MCF 10A (cell line): ENCODE data around the gene IGFN1. TPM values are rescaled to one million over a fixed set of nuclear protein-coding genes. Genes with fewer than 3 reads are reported as not detected.

ENCODE experiments used
- BruUV-seq: library from RNA; stranded (reverse); fragments of 400-500 nt; replicated peaks from 2 replicates; lab custom pipeline; 2021; lab: Mats Ljungman, UMichigan
- CTCF ChIA-PET: fragments of 300-600 bp; sonication (Branson Sonifier 250); formaldehyde crosslinking; extraction: SDS; loops from one replicate; lab custom pipeline; 2021; ENCODE audit warnings: antibody characterized with exemption, inconsistent platforms; lab: Yijun Ruan, JAX
- POLR2A ChIA-PET: fragments of 300-600, 350-650 bp; sonication (Branson Sonifier 250); formaldehyde crosslinking; extraction: SDS; loops from one replicate; lab custom pipeline; 2020; ENCODE audit warnings: antibody characterized with exemption, inconsistent platforms; lab: Yijun Ruan, JAX
- DNase-seq: peaks from one replicate; pipeline ENCODE4 v3.0.0-alpha.2; 2018; ENCODE audit not compliant: unreplicated experiment
- H3K27ac Mint-ChIP-seq: one replicate; pipeline ENCODE4 v1.8.0; 2022; ENCODE audit warnings: mild to moderate bottlenecking, low read depth, mixed read lengths; ENCODE audit not compliant: unreplicated experiment
- H3K27me3 Mint-ChIP-seq: one replicate; pipeline ENCODE4 v1.8.0; 2022; ENCODE audit warnings: mixed read lengths; ENCODE audit not compliant: insufficient read depth, unreplicated experiment
- H3K36me3 Mint-ChIP-seq: one replicate; pipeline ENCODE4 v1.8.0; 2022; ENCODE audit warnings: mild to moderate bottlenecking, moderate library complexity, mixed read lengths; ENCODE audit not compliant: insufficient read depth, unreplicated experiment
- H3K4me1 Mint-ChIP-seq: one replicate; pipeline ENCODE4 v1.8.0; 2022; ENCODE audit warnings: mixed read lengths; ENCODE audit not compliant: insufficient read depth, unreplicated experiment
- H3K4me3 Mint-ChIP-seq: one replicate; pipeline ENCODE4 v1.8.0; 2022; ENCODE audit warnings: mild to moderate bottlenecking, moderate library complexity, mixed read lengths; ENCODE audit not compliant: unreplicated experiment
- H3K9me3 Mint-ChIP-seq: one replicate; pipeline ENCODE4 v1.8.0; 2022; ENCODE audit warnings: mixed read lengths; ENCODE audit not compliant: unreplicated experiment
- CTCF ChIP-seq: fragments of 200-600 bp; IDR thresholded peaks from one replicate; pipeline ENCODE4 v1.8.0; 2022; ENCODE audit warnings: antibody characterized with exemption, mild to moderate bottlenecking; ENCODE audit not compliant: unreplicated experiment
- intact Hi-C: fragments of 100-400 bp; cut with micrococcal nuclease; formaldehyde crosslinking; loops from 2 replicates; pipeline ENCODE4 v1.14.1; 2022
- total RNA-seq: library from RNA; stranded (reverse); gene quantifications from 2 replicates; pipeline ENCODE4 v1.2.3, GENCODE V29; 2022

The IGFN1 gene
- total RNA-seq, 1 experiment from 2014 or later = 0.26 TPM

GRCh38 chr1:201205036-201205435 lies 14.4 kb downstream of the IGFN1 start:
- no peak for DNase-seq
- intact Hi-C loops = no loop called here
- CTCF ChIA-PET = interaction anchor here (0.6 to 1.1 kb wide), 2 partner anchors 17 to 67 kb away, joined by 3 read pairs; no protein-coding TSS in a partner anchor
- H3K36me3 Mint-ChIP-seq = no peaks in the 10 kb centered on the region
- H3K27ac Mint-ChIP-seq = no peak overlapping the region
- H3K9me3 Mint-ChIP-seq = no peaks in the 10 kb centered on the region
- H3K27me3 Mint-ChIP-seq = peaks cover 50% of the 10 kb centered on the region
- POLR2A ChIA-PET = no interaction called here
- H3K4me1 Mint-ChIP-seq = no peaks in the 10 kb centered on the region
- no peak for TF ChIP-seq CTCF
- BruUV-seq = no TSS peak
- no peak overlapping the region for H3K4me3 Mint-ChIP-seq

DNA sequence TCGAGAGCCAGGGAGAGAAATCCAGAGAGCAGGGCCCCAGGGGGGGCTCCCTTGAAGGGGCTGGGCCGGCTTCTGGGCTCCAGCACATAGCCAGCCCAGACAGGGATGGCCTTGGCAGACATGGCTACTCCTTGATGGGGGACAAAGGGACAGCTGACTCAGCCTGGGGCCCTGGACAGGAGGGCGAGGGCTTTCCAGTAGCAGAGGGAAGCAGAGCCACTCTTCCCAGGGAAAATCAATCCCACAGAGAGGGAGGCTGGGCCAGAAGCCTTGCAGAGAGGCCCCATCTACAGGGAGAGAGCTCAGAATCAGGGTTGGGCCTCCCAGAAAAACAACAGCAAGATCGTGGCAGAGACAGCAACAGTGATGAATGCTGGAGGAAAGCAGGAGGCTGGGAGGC lies 15.6 kb downstream of the IGFN1 start:
- POLR2A ChIA-PET = no interaction called here
- no peaks in the 10 kb centered on the region for H3K4me1 Mint-ChIP-seq
- TF ChIP-seq CTCF = no peak
- BruUV-seq = no TSS peak
- no peak for DNase-seq
- intact Hi-C loops = no loop called here
- no peak overlapping the region for H3K27ac Mint-ChIP-seq
- H3K36me3 Mint-ChIP-seq = no peaks in the 10 kb centered on the region
- CTCF ChIA-PET = interaction anchor here (0.7 to 1.6 kb wide), 4 partner anchors 13 to 191 kb away, joined by 3 to 4 read pairs (median 3); no protein-coding TSS in a partner anchor
- H3K27me3 Mint-ChIP-seq = peaks cover 61% of the 10 kb centered on the region
- no peak overlapping the region for H3K4me3 Mint-ChIP-seq
- H3K9me3 Mint-ChIP-seq = no peaks in the 10 kb centered on the region

- CTCF ChIA-PET = interaction anchor here (0.7 to 1.6 kb wide), 6 partner anchors 12 to 192 kb away, joined by 3 to 5 read pairs (median 3); no protein-coding TSS in a partner anchor
- no peaks in the 10 kb centered on the region for H3K4me1 Mint-ChIP-seq
Measured at GRCh38 chr1:201207046-201207445, 16.4 kb downstream of the IGFN1 start.

DNA sequence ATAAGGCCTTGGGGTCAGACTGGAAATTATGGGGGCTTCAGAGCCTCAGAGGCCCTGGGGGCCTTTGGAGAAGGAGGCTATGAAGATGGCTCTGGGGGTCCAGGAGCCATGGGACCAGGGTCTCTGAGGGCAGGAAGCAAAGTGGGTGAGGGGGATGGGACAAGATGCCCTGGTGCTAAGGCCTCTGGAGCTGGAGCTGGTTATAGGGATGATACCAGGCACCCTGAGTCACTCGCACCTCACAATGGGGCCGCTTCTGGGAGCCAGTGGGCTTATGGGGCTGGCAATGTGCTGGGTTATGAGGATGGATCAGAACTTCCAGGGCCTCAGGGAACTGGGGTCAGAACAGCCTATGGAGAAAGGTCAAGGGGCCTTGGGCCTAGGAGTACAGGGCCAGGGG lies 17.6 kb downstream of the IGFN1 start:
- intact Hi-C loops = no loop called here
- Mint-ChIP-seq H3K36me3 (peaks cover 4% of the 10 kb centered on the region), H3K27ac (no peak overlapping the region), H3K4me3 (no peak overlapping the region), H3K9me3 (no peaks in the 10 kb centered on the region), H3K27me3 (peaks cover 70% of the 10 kb centered on the region), H3K4me1 (no peaks in the 10 kb centered on the region)
- ChIA-PET CTCF (interaction anchor here (0.6 to 1.4 kb wide), 2 partner anchors 14 to 163 kb away, joined by 3 to 5 read pairs; no protein-coding TSS in a partner anchor), POLR2A (no interaction called here)
- no TSS peak for BruUV-seq
- DNase-seq = no peak
- TF ChIP-seq CTCF = no peak

More at GRCh38 chr1:201207046-201207445, 16.4 kb downstream of the IGFN1 start:
- no peak for DNase-seq
- H3K27ac Mint-ChIP-seq = no peak overlapping the region
- intact Hi-C loops = no loop called here
- no peaks in the 10 kb centered on the region for H3K36me3 Mint-ChIP-seq
- POLR2A ChIA-PET = interaction anchor here (0.6 to 1.1 kb wide), 2 partner anchors 29 to 143 kb away, joined by 3 read pairs; no protein-coding TSS in a partner anchor
- no peak for TF ChIP-seq CTCF
- H3K9me3 Mint-ChIP-seq = no peaks in the 10 kb centered on the region
- no TSS peak for BruUV-seq
- H3K27me3 Mint-ChIP-seq = peaks cover 68% of the 10 kb centered on the region
- no peak overlapping the region for H3K4me3 Mint-ChIP-seq
